ENCODE results near the gene SHB. TPM values are rescaled to one million over a fixed set of nuclear protein-coding genes. Genes with fewer than 3 reads are reported as not detected.

Gene SHB
- total and polyA plus RNA-seq, 2 of the 13 experiments (the other 11 are each of a cell fraction or from before 2014, with no cell fraction given) = 19.4 to 20.7 TPM

- TF ChIP-seq ZBTB10 (CRISPR knock-in tag; IDR thresholded peaks at IDR 0.05; ENCODE audit: borderline replicate concordance) (no peak), TEAD2 (CRISPR knock-in tag; IDR thresholded peaks at IDR 0.05) (no peak), DRAP1 (CRISPR knock-in tag; IDR thresholded peaks at IDR 0.05) (no peak), STAG1 (CRISPR knock-in tag; IDR thresholded peaks at IDR 0.05) (peak; percentile 99), MTF2 (CRISPR knock-in tag; IDR thresholded peaks at IDR 0.05; ENCODE audit: borderline replicate concordance) (no peak), JUN (CRISPR knock-in tag; IDR thresholded peaks at IDR 0.05) (no peak), CREB3 (CRISPR knock-in tag; IDR thresholded peaks at IDR 0.05) (no peak), CERS6 (CRISPR knock-in tag; IDR thresholded peaks at IDR 0.05) (no peak), TIGD3 (CRISPR knock-in tag; IDR thresholded peaks at IDR 0.05; ENCODE audit: borderline replicate concordance) (no peak), ASH2L (IDR thresholded peaks at IDR 0.05; ENCODE audit: insufficient read length, low read depth, low read length) (no peak), SMARCC2 (IDR thresholded peaks at IDR 0.05) (no peak), RXRA (CRISPR knock-in tag; IDR thresholded peaks at IDR 0.05) (peak; percentile 16; the same call in 1 of the 2 replicates), ELK4 (CRISPR knock-in tag; IDR thresholded peaks at IDR 0.05; ENCODE audit: borderline replicate concordance) (no peak), CREBL2 (CRISPR knock-in tag; IDR thresholded peaks at IDR 0.05; ENCODE audit: borderline replicate concordance) (no peak), REST (IDR thresholded peaks at IDR 0.05; ENCODE audit: borderline replicate concordance in 1 of 2, low read depth in 1 of 2, low read length in 2 of 2) (no peak)
These were observed 155.4 kb downstream of the SHB start (continued) for GRCh38 chr9:37913480-37914153.

Measured in HepG2 (cell line).